ENCODE results near the gene TRPM4.

GRCh38 chr19:49109569-49110233 is 47.9 kb upstream of the TRPM4 start:
- no peak for TF ChIP-seq CTCF (IDR thresholded peaks at IDR 0.05; ENCODE audit: low read depth, low read length)
- no peak for TF ChIP-seq EZH2phosphoT487 (IDR thresholded peaks at IDR 0.05; ENCODE audit: low read depth)

Data from OCI-LY3 (cell line).